ENCODE data around the gene SH2D1A.

SH2D1A gene

DNA sequence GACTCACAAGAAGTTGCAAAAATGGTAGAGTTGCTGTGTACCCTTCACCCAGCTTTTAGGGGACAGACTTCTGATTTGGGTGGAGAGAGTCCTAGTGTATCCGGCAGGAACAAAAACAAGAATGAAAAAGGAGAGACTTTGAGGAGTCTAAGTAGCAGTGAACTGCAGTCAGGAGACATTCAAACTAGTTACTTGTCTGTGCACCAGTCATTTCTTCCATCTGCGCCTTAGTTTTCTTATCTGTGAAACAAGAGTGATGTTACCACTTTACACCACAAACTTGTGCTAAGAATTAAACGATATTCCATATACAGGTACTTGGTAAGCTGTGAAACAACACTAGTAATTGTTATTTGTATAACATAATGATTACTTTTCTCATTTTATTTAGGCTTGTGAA, 47.3 kb downstream of the SH2D1A start:
- TF ChIP-seq, protein P1, sequence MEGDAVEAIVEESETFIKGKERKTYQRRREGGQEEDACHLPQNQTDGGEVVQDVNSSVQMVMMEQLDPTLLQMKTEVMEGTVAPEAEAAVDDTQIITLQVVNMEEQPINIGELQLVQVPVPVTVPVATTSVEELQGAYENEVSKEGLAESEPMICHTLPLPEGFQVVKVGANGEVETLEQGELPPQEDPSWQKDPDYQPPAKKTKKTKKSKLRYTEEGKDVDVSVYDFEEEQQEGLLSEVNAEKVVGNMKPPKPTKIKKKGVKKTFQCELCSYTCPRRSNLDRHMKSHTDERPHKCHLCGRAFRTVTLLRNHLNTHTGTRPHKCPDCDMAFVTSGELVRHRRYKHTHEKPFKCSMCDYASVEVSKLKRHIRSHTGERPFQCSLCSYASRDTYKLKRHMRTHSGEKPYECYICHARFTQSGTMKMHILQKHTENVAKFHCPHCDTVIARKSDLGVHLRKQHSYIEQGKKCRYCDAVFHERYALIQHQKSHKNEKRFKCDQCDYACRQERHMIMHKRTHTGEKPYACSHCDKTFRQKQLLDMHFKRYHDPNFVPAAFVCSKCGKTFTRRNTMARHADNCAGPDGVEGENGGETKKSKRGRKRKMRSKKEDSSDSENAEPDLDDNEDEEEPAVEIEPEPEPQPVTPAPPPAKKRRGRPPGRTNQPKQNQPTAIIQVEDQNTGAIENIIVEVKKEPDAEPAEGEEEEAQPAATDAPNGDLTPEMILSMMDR (IDR thresholded peaks at IDR 0.05), result no peak

DNA sequence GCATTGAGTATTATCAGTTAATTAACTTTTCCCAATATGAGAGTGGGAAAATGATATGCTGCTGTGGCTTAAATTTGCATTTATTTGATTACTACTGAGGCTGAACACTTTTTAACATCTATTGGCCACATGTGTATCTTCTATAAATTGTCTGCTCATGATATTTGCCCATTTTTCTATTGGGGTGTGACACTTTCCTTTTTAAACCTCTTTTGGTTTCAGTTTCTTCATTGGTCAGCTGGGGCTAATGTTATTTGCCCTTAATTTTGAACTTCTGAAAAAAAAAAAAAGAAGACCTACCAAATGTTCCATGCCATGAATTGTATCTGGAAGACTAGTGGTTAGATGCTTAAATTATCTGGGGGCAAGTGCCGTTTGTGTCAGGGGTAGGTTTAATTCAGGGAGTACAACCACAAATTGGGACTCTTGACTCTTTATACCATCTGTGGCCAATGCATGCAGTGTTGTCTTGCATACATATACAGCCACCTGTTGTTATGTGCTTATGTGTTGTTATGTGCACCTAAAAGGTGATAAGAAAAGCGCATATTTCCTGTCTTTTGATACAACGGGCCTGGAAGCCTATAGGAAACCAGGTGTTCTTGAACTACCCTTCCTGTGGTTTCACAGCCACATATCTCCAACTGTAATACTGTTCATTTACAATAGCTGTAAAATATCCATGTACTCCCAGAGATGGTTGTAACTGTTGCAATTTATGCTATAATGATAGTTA, 49.0 kb downstream of the SH2D1A start:
- TF ChIP-seq, protein P1 (IDR thresholded peaks at IDR 0.05), result no peak

DNA sequence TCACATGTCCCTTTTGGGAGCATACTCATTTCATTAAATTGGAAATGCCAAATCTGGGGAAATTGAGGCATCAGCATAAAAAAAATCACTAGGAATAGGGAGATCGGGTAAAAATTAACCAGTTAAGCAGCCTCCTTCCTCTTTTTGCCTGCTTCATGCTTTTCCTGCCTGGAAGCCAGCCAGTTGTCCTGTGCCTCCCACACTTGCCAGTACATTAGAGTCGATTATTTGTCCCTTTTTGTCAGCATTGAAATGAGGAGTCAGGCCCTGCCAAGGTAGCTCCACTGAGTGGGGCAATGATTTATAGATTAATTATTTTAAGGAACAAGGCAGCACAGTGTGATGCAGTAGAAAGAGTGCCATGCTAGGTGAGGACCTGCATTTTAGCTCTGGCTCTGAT, 55.3 kb downstream of the SH2D1A start:
- TF ChIP-seq, protein P1 (IDR thresholded peaks at IDR 0.05), result no peak

DNA sequence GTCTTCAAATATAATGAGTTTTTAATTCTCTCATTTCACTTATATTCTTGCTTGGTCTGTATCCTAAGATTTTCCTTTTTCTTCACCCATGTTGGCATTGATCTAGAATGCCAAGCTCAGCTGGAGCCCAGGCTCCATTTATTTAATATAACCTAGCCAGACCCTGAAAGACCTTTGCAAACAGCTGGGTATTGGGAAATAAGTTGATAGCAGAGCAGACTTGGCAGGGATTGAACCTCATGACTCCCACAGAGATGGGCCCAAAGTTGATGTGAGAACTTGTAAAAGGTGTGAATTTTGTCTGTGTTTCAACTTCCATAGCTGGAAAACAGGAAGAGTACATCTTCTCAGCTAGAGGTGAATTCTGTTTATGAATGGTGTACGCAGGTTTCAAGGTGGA, 59.5 kb downstream of the SH2D1A start:
- TF ChIP-seq, protein P1 (IDR thresholded peaks at IDR 0.05), result no peak

DNA sequence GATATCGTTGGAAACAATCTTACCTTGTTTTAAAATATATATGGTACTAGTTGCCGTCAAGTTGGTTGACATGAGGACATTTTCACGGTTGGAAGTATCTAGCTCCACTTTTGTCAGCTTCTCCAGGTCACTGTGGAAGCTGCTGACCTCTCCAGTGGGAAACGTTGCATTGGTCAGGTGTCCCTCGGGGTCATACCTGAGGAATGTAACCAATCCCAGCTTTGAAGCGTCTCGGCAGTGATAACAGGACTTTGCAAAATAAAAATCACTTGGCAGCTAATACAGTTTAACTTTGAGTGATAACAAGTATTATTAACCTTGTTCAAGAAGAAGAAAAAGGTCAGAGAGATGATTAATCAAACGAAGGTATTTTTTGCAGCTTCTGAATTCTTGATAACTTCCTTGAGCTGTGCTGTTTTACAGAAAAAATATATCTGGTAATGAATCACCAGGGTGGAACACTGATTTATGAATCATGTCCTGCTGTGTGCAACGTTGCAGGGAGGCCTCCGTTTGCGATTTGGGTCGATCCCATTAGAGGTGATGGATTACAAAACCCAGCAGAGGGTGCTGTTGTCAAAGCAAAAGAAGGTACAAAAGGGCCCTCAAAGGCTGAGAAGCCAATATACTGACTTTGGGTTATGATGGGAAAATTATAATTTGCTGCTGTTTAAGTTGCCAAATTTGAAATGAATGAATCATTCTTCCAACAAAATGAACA, 60.1 kb downstream of the SH2D1A start:
- TF ChIP-seq, protein P1 (IDR thresholded peaks at IDR 0.05), result peak; percentile 49; the same call in 1 of the 2 replicates

DNA sequence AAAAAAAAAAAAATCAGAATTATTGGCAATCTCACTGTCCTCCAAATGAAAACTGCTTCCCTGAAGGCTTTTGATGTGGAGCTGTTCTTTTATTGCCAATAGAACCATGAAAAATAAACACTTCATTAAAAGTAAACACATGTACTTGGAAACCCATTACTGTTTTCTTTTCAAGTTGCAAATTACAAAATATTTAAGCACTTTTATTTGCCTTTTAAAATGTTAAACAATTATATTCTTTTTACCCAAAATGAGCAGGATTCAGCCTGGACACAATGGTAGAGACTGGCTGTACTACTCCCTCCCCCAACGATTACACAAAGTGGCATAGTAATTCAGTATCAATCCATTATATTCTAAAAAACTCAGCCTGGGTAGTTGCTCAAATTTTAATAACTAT, 60.9 kb downstream of the SH2D1A start:
- TF ChIP-seq, protein P1 (IDR thresholded peaks at IDR 0.05), result no peak

DNA sequence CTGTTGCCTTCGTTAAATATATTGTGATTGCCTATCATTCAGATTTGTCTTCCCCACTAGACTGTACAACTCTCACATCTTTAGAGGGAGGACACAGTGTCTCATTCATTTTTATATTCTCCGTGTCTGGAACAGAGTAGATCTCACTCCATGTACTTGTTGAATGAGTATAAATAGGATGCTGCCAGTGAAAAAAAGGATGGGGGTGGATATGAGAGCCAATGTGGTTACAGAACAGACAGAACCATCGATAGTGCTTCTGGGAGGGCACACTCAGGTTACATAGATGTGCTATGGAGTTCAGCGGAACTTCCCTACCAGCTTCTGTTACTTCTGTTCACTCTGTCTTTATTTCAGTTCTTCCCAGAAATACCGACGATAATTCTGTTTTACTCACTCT, 66.9 kb downstream of the SH2D1A start:
- TF ChIP-seq, protein P1 (IDR thresholded peaks at IDR 0.05), result no peak
